GM10266 (cell line): ENCODE results near the gene GALNT6.
A peak's percentile ranks its signal among the peaks of the same experiment; 100 is the strongest.

Experiments
- DNase-seq: peaks from one replicate; pipeline ENCODE4 v3.0.0; 2012; ENCODE audit errors: extremely low spot score
- TF ChIP-seq, protein P1 (sequence below): IDR thresholded peaks from 2 replicates; pipeline ENCODE4 v1.5.1; 2012; ENCODE audit warnings: mild to moderate bottlenecking, low read depth; ENCODE audit not compliant: control insufficient read depth, insufficient read depth; ENCODE audit errors: missing control alignments

Gene GALNT6

GRCh38 chr12:51330186-51330585, 61.0 kb downstream of the GALNT6 start:
- DNase-seq: no peak

GRCh38 chr12:51329742-51330141, 61.5 kb downstream of the GALNT6 start:
- TF ChIP-seq, protein P1, sequence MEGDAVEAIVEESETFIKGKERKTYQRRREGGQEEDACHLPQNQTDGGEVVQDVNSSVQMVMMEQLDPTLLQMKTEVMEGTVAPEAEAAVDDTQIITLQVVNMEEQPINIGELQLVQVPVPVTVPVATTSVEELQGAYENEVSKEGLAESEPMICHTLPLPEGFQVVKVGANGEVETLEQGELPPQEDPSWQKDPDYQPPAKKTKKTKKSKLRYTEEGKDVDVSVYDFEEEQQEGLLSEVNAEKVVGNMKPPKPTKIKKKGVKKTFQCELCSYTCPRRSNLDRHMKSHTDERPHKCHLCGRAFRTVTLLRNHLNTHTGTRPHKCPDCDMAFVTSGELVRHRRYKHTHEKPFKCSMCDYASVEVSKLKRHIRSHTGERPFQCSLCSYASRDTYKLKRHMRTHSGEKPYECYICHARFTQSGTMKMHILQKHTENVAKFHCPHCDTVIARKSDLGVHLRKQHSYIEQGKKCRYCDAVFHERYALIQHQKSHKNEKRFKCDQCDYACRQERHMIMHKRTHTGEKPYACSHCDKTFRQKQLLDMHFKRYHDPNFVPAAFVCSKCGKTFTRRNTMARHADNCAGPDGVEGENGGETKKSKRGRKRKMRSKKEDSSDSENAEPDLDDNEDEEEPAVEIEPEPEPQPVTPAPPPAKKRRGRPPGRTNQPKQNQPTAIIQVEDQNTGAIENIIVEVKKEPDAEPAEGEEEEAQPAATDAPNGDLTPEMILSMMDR: no peak
- no peak for DNase-seq

More at GRCh38 chr12:51330186-51330585, 61.0 kb downstream of the GALNT6 start:
- TF ChIP-seq, protein P1: no peak

DNA sequence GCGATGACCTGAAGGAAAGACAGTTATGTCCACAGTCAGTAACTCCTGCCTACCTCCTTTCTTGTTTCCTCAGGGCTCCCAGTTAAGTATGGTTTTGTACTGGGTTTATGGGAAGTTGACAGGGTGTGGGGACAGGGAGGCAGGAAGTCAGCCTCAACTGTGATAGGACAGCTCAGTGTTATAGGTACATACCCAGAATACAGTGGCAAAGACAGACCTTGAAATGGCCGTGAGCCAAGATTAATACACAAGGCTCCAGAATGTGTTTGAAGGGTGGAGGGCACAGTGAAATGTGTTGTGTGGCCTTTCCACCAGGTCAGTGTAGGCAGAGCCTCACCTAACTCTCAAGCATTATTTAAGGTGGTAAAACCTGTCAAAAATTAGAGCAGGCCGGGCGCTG, 62.6 kb downstream of the GALNT6 start:
- TF ChIP-seq, protein P1: no peak
- no peak for DNase-seq

DNA sequence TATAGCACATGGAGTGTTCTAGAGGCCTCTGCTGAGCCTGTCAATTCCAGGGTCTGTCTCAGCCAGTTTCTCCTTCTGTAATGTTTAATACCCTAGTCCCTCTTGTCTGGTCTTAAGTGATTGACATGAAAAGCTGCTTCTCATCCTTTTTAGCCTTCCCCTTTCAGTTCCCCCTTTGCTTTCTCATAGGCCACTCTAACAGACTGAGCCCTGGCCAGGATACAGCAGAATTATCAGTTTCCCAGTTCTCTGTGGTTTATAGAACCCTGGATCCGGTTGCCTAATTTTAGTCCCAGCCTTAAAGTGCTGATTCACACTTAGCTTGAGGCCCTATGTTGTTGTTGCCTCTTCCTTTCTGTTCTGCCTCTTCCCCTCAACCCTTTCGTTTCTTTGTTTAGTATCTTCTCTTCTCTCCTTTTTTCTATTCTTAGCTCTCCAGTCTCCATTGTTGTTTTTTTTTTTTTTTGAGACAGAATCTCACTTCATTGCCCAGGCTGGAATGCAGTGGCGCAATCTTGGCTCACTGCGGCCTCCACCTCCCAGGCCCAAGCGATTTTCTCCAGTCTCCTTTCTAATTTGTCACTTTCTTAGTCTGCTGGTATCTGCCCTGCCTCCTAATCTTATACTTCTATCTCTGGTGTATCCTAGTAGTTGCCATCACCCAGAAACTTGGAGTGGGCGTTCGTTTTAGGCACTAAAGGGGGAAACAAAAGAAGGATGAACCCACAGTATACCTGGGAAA, 64.3 kb downstream of the GALNT6 start:
- TF ChIP-seq, protein P1: no peak
- peak; percentile 70 for DNase-seq

- no peak for DNase-seq
- TF ChIP-seq, protein P1: no peak
Measured at GRCh38 chr12:51324953-51325352, 66.3 kb downstream of the GALNT6 start.

DNA sequence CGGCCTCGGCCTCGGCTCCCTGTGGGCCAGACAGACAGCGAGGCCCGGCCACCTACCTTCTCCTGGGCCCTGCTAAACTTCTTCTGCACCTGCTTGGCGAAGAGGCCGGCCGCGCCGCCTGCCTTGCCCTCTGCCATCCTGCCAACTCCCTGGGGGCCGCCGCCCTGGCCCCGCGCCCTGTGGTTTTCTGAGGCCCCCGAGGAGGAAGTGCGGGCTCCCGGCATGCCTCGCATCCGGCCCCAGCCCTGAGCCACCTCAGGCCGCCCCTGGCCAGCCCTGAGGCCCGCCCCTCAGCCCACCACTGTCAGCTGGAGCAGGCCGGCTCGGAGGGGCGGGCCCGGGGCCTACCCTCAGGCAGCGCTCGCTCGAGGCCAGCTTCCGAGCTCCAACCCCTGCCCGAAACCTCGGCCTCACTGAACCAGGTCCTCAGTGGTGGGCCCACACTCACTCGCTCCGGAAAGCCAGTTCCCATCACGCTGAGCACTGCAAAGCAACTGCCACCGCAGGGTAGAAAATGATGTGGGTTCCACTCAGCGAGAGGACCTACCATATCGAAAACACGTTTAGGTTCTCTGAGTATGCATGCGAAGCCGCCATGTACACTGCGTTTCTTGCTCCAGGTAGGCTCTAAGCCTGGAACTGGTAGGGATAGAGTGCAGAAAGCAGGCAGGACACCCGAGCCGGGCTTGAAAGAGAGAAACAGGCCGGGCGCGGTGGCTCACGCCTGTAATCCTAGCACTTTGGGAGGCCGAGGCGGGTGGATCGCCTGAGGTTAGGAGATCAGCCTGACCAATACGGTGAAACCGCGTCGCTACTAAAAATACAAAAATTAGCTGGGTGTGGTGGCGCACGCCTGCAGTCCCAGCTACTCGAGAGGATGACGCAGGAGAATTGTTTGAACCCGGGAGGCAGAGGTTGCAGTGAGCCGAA, 67.0 kb downstream of the GALNT6 start, which contains the start of gene BIN2:
Gene BIN2 (minus strand): TSS at position 209 of the 930 bp plus-strand sequence. CDS start 72 bp downstream, at position 137.
- DNase-seq: peak; percentile 78

More for the DNA sequence above, 67.0 kb downstream of the GALNT6 start, which contains the start of gene BIN2:
- TF ChIP-seq, protein P1: no peak
